ENCODE results near the gene OTULINL.

OTULINL gene

DNA sequence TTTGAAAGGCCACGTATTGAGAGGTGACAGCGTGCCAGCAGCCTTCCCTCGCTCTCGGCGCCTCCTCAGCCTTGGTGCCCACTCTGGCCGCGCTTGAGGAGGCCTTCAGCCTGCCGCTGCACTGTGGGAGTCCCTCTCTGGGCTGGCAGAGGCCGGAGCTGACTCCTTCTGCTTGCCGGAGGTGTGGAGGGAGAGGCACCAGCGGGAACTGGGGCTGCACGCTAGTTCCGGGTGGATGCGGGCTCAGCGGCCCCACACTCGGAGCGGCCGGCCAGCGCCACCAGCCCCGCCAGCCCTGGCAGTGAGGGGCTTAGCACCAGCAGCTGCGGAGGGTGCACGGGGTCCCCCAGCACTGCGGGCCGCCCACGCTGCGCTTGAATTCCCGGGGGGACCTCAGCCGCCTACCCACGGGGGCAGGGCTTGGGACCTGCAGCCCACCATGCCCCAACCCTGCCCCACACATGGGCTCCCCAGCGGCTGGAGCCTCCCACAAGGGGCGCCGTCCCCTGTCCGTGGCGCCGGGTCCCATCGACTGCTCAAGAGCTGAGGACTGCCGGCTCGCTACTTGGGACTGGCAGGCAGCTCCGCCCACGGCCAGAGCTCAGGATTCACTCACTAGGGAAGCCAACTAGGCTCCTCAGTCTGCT is 4.4 kb upstream of the OTULINL start:
- no peak for DNase-seq (ENCODE audit: low spot score)

DNA sequence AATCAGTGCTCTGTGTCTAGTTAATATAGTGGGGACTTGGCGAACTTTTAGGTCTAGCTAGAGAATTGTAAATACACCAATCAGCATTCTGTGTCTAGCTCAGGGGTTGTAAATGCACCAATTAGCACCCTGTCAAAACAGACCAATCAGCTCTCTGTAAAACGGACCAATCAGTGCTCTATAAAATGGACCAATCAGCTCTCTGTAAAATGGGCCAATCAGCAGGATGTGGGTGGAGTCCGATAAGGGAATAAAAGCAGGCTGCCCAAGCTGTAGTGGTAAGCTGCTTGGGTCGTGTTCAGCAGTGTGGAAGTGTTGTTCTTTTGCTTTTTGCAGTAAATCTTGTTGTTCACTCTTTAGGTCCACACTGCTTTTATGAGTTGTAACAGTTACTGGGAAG is 3.6 kb upstream of the OTULINL start:
- no peak for DNase-seq (ENCODE audit: low spot score)

DNA sequence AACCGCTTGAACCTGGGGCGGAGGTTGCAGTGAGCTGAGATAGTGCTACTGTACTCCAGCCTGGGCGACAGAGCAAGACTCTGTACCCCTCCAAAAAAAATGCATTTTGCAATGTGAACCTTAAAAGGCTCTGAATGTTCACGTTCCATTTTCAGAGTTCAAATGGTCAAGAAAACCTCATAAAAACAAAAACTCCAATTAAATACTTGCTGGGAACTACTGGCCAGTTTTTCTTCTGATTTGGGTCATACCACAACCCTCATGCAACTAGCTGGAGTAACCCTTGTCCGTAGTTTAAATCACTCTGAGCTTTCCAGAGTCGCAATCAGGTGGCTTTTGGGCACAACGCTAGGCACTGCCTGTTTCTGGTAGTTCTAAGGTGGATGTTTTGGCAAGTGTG is 2.3 kb upstream of the OTULINL start:
- no peak for DNase-seq (ENCODE audit: low spot score)

DNA sequence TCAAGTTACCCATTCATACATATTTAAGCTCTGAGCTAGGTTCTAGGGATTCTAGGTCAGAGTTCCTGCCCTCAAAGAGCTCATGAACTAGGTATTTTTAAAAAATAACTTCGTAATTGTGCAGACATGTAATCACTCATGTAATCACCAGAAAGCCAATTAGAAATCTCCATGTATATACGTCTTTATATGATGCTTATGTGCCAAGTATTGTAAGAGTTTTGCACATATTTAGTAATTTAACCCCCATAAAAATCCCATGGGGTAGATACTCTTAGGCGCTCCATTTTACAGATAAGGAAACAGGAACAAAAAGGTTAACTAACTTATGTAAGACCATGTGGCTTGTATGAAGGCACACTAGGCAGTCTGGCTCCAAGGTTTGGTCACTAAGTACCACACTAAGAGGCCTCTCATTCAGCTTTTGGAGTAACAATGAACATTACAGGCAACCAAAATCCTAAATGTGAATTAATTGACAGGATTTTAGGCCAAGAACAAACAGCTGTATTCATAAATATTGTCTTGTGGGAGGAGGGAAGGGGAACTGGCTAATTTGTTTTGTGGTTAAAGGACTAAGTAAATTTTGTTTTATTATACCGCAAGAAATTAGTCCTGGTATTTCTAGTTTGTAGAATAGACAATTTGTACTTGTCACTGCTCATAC is 1.7 kb upstream of the OTULINL start:
- DNase-seq (ENCODE audit: low spot score): no peak

DNA sequence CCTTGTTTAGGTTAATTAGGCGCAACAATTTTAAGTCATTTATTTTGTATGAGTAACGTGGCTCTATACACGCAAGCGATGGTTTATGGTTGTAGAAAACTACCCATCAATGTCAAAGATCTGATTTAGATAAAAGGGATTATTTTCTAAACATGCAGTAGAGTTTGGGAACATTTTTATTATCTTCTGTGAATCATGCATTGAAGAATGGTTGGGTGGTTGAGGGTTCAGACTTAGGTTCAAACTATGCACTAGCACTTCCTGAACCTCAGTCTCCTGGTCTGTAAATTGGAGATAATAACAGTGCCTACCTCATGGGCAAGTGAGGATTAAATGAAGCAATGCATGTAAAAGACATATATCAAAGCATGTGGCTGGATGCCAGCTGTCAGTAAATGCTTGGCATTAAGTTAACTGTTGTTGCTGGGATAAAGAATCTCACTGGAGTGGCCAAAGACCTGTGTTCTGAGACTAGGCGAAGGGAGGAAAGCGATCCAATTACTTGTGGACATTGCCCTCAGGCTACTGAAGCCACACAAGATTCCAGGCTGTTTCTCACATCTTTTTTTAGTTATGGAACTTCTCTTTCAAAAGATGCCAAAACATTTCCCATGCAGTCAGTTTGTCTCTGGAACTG is 1.1 kb upstream of the OTULINL start:
- DNase-seq (ENCODE audit: low spot score): no peak

DNA sequence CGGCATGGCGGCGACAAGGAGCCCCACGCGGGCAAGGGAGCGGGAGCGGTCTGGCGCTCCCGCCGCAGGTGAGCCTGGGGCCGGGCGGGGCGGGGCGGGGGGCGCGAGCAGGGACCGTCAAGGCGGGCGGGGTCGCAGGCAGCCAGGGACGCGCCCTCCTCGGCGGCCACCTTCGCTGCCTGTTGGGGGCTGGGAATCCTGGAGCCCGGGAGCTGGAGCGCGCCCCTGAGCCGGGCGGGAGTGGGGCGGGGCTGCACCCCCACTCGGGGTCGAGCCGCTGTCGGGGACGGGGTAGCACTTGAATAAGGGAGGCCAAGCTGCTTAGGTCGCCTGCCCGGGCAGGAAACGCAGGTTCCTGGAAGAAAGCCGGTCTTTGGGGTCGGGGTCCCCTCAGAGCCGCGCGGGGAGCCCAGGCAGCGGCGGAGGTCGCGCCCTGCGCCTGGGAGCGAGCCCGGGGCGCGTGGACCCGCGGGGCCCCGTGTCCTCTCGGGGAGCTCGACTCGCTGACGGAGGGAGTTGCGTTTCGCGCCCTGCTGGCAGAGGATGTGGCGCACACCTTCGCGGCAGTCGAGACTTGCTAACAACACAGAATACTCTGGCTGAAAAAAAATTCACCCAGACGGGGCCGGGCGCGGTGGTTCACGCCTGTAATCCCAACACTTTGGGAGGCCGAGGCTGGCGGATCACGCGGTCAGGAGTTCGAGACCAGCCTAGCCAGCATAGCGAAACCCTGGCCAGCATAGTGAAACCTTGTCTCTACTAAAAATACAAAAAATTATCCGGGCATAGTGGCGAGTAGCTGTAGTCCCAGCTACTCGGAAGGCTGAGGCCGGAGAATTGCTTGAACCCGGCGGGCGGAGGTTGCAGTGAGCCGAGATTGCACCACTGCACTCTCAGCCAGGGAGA is 552 bp downstream of the OTULINL start:
- DNase-seq (ENCODE audit: low spot score): no peak

DNA sequence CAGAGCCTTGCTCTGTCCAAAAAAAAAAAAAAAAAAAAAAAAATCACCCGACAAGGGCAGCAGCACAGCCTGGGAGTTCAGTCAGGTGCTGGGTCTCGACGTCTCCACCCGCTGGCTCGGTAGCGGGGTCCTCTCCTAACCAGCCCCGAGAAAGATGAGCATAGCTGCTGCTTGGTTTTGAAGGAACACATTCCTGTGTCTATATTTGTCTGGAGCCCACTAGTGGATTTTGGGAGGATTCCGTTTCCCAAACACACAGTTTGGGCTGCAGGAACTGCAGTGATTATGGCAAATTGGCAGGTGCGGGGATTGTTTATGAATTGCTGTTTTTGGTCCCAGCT is 1.2 kb downstream of the OTULINL start:
- no peak for DNase-seq (ENCODE audit: low spot score)

DNA sequence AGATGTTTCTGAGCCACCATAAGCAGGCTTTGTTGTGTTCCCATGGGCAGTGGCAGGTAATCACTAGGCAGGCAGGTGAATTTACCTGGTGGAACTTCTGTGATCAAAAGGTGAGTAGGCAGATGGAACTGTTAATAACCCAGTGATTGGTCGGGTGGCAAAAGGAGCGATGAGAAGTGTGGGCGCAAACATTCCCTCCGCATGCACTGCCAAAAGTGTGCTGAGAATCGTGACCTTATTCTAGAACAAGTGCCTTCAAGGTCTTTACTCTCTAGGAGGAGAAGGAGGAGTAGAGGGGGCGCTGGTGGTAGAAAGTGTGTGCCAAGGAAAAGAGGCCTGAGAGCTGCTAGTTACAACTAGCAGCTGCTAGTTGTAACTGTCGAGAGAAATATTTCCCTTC is 3.3 kb downstream of the OTULINL start:
- no peak for DNase-seq (ENCODE audit: low spot score)

DNA sequence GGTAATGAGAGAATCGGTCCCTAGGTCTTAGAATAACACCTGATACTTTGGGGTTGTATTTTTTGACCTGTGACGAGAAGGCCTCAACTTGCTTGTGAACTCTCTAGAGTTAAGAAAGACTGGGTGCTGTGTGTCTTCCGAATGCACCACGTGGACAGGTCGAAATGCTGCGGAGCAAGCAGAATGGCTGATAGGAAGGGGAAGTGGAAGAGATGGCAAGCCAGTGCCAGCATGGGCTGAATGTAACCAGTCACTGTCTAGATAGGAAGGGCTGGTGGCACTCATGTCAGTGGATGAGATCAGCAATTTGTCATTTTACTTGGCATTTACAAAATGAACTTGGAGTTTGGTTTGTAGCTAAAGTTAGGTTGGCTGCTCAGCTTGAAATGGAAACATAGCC is 5.6 kb downstream of the OTULINL start:
- DNase-seq (ENCODE audit: low spot score): no peak

DNA sequence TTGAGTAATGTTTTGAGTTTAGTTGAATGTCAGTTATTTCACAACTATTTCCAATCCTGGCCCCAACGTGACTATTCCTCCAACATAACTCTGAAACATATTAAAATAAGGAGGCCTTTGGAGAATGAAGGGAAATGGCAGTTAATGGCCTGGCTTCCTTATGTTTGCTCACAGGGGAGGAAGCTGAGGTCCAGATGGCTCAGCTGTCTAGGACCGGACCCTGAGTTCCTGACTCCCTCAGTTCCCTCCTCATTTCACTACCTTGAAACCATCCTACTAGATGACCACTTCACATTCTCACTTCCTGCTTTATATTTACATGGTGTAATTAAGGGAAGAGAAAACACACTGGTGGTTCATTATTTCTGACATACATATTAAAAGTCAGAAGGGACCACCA is 6.6 kb downstream of the OTULINL start:
- no peak for DNase-seq (ENCODE audit: low spot score)

DNA sequence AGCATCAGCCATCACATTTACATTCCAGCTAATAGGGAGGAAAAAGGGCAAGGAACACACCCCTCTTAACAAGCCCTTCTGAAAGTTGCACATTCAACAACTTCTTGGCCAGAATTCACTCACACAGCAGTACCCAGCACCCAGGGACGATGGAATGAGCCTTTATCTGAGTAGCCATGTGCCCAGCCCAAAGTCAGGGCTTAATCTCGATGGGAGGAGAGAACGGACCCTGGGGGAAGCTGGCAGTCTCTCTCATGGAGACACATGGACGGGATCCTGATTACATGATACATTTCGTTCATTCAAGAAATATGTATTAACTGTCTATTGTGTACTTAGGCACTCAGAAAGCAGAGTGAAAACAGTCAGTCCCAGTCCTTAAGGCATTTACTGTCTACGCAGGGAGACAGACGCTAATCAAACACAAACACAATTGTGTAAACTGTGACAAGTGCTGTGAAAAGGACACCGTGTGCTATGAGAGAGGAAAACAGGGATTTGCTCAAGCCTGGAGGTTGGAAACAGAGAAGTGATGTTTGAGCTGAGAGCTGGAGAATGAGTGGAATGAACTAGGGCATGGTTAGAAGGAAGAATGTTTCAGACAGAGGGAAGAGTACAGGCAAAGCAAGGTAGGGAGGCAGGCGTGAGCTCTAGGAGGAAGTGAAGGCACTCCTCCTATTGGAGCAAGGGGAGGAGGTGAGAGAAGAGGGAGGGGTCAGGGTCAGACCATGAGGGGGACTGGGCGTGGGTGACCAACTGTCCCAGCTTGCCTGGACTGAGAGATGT is 7.4 kb downstream of the OTULINL start:
- no peak for DNase-seq (ENCODE audit: low spot score)

DNA sequence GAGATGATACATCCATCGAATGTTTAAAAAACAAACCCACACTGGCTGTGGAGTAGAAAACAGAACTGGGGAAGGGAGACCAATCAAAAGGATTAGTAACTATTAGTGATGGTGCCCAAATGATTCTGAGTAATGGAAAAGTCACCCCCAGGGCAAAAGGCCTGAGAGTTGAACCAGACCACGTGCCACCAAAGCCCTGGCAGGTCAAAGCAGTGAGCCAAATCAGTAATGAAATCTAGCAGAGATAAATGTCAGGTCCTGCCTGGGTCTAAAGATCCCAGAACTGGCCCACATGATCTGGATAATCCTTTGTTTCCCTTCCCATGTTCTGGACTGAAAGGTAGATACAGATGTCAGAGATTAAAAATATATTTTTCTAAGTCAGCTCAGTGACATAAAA is 9.4 kb downstream of the OTULINL start:
- DNase-seq (ENCODE audit: low spot score): no peak

DNA sequence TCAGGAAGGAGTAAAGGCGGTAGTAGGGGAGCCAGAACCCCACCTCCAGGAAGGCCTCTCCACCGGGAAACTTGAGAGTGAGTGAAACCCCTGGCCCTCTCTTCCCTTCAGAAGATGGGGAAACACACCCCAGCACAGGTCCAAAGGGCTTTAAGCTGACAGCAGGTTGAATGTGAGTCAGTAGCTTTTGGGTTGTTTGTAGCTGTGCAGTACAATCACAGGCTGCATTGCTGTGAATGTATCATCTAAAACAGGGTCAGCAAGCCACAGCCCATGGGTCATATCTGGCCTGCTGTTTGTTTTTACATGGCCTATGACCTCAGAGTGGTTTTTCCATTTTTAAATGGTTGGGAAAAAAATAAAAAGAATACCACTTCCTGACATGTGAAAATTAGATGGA is 10.0 kb downstream of the OTULINL start:
- no peak for DNase-seq (ENCODE audit: low spot score)

DNA sequence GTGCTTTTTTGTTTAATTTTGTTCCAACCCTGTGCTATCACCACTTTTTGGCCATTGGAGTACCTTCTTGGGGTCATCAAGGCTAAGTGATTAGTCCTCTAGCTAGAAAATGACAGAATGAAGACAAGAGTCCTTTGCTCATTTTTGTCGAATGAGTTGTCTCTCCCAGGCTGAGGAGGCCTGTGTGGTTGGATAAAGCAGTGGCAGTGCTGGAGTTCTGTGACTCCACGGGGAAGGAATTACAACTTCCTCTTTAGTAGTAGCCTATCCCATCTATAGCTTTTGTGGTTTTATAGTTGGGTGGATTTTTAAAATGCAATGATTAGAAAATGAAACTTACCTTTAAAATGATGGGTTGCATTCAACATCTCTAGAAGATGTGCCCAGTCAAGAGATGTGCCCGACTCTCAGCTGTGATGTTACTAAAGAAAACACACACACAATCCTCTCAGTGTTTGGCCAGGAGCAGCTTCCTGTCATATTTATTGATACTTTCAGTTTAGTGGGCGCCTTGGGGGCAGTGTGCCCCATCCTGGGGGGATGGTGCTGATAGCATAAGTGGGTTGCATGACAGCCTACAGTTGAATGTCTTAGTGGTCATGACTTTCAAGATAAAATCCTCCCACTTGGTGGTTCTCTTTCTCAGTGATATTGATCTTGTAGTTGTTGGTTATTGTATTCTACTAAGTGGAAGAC is 11.9 kb downstream of the OTULINL start:
- no peak for DNase-seq (ENCODE audit: low spot score)

DNA sequence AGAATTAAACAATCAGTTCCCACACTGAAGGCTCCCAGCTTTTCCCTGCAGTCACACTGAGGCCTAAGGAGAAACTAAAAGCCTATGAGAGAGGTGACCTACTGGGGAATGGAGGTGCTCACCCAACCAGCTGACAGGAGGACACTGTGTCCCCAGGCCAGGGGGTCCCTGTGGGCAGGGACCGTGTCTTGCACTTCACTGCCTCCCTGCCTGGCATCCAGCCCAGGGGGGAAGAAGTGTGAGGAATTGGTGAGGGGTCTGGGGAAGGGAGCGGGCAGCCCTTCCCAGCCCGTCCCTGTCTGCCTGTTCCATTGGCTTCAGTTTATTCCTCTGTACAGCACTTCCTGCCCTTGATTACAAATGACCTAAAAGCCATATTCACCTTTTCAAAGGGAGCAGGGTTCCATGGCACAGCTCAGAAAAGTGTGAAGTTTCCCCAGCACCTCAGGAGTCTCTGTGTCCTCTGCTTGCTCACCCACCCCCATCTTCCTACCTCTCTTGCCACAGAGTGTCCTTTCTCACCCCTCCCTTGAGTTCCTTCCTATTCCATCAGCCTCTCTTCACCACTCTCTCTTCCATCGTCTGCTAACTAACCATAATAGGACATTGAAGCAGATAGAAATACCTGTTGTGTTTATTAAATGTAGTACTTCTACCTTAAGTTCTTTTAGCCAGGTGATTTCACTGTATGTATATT is 12.9 kb downstream of the OTULINL start:
- DNase-seq (ENCODE audit: low spot score): no peak

DNA sequence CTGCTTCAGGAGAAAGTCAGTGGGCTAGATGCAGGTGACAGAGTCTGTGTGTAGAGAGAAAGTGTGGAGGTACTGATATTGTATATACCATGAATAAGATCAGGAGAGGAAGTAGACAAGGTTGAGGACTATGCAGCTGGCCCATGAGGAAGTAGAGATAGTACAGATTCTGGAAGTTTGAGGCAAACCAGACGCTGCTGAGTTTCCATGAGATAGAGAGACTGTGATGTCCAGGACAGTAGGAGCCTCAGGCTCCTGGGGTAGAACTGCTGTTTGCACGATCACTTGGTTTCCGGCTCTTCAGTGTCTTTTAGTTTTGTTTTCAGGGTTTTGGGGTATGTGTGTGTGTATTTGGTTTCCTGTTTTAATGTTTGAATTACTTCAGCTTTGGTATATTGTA is 13.6 kb downstream of the OTULINL start:
- DNase-seq (ENCODE audit: low spot score): no peak

DNA sequence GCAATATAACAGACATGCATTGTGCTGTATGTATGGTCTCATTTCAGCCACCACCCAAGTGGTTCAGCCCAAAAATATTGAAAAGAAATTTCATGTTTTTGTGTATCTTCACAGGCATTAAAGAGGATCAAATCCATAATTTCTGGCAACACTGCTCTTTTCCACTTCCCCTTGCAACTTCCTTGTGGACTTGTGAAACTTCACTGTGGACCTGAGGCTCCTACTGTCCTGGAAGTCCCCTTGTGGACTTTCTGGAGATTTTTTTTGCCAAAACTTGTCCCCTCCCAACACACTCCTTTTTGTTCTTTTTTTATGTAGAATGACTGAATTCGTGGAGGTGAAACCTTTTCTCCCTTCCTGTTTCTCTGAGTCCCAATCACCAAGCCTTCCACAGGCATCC is 14.3 kb downstream of the OTULINL start:
- no peak for DNase-seq (ENCODE audit: low spot score)

DNA sequence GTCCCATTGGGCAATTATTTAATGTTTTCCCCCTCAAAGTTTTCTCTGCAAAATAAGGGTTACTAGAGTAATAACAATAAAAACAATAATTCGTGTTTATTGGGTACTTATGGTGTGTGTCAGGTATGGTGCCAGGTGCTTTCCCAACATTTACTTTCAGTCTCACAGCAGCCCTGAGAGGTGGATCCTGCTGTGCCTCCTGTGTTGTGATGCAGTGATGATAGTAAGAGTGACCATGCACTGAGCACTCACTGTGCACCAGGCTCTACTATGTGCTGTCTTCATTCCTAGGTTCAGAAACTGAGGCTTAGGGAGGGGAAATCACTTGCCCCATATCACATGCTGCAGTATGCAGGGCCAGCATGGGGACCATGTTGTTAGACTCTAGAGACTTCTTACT is 15.5 kb downstream of the OTULINL start:
- no peak for DNase-seq (ENCODE audit: low spot score)

DNA sequence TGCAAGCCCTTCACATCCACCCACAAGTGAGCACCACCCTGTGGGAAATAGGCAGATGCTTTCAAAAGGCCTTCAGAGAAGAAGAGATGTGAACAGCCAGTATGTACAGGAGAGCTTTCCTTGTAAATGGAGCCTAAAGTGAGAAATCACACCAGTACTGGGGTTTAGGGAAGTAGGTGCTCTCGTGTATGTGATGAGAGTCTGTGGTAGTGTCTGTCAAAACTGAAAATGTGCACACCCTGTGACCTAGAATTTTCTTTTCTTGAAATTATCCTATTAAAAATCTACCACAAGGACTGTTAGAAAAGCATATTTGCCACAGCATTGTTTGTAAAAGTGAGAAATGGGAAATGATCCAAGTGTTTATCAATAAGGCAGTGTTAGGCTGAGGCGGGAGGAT is 16.6 kb downstream of the OTULINL start:
- DNase-seq (ENCODE audit: low spot score): no peak

DNA sequence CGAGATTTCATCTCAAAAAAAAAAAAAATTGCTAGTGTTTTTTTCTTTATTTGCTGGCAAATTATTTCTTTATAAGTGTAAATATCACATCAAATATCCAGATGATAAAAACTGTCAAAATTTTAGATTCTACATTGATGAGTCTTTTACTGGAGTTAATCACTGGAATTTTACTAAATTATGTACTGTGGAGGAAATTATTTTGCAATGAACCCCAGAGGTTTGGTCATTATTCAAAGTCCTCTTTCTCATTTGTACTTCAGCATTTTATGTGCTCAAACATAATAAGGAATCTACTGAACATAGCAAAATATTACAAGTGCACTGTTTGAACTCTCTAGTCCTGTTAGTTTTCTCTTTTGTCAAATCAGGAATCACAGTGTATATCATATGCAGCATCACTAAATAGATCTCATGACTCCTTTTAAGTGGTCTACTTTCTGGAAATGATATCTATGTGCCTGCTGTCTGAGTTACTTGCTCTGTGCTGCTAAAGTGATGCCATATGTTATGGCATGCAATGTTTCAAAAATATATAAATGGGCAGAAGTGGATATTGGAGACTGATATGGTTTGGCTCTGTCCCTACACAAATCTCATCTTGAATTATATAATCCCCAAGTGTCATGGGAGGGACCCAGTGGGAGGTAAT is 18.0 kb downstream of the OTULINL start:
- no peak for DNase-seq (ENCODE audit: low spot score)

Measured in COLO829 (cell line).